OCI-LY3 (cell line): ENCODE results near the gene GNA12.
"Not testable (repeated sequence)": the region's sequence is repeated elsewhere in the genome, so short reads cannot be mapped to it uniquely, and the experiment has no call there.

Experiments
- H2AFZ ChIP-seq: fragments of 200-600, 300-600 bp; shearing (Covaris generic); 2 replicates; pipeline ENCODE4 v1.6.0; 2014; ENCODE audit warnings: antibody characterized with exemption, low read depth, low read length
- H3K27ac ChIP-seq: fragments of 200-600, 300-600 bp; sonication (generic); 2 replicates; pipeline ENCODE4 v1.5.1; 2014; ENCODE audit warnings: mild to moderate bottlenecking, low read length, moderate library complexity, mixed read lengths
- H3K27me3 ChIP-seq: fragments of 200-600, 300-600 bp; sonication (generic); 2 replicates; pipeline ENCODE4 v1.6.1; 2014; ENCODE audit warnings: low read depth, low read length, mixed read lengths
- H3K36me3 ChIP-seq: fragments of 200-600, 300-600 bp; sonication (generic); replicated peaks from 2 replicates; pipeline ENCODE3; 2014; ENCODE audit warnings: low read depth, low read length, mixed read lengths
- H3K4me1 ChIP-seq: fragments of 300-600, 200-600 bp; sonication (generic); 2 replicates; pipeline ENCODE4 v1.6.1; 2014; ENCODE audit warnings: low read length, mixed read lengths
- H3K4me2 ChIP-seq: fragments of 200-600, 300-600 bp; sonication (generic); 2 replicates; pipeline ENCODE4 v1.6.1; 2014; ENCODE audit warnings: low read length, mixed read lengths
- H3K4me3 ChIP-seq: fragments of 300-600, 200-600 bp; sonication (generic); 2 replicates; pipeline ENCODE4 v1.5.1; 2014; ENCODE audit warnings: antibody characterized with exemption, mild to moderate bottlenecking, low read length, moderate library complexity
- H3K79me2 ChIP-seq: fragments of 300-600, 200-600 bp; shearing (Covaris generic); 2 replicates; pipeline ENCODE4 v1.6.1; 2014; ENCODE audit warnings: mild to moderate bottlenecking, low read length, mixed read lengths
- H3K9ac ChIP-seq: fragments of 300-600, 200-600 bp; shearing (Covaris generic); 2 replicates; pipeline ENCODE4 v1.6.0; 2014; ENCODE audit warnings: mild to moderate bottlenecking, low read length, moderate library complexity
- H3K9me3 ChIP-seq: fragments of 200-600, 300-600 bp; shearing (Covaris generic); 2 replicates; pipeline ENCODE4 v1.6.1; 2014; ENCODE audit warnings: low read length, mixed read lengths; ENCODE audit not compliant: insufficient read depth
- H4K20me1 ChIP-seq: fragments of 200-600, 300-600 bp; sonication (generic); 2 replicates; pipeline ENCODE4 v1.6.1; 2016; ENCODE audit warnings: low read length, mixed read lengths; ENCODE audit not compliant: insufficient read depth
- CTCF ChIP-seq: fragments of 200-600, 300-600 bp; sonication (generic); IDR thresholded peaks from 2 replicates; pipeline ENCODE4 v1.5.1; 2014; ENCODE audit warnings: antibody characterized with exemption, low read length, low read depth
- EZH2phosphoT487 ChIP-seq: fragments of 200-600 bp; shearing (Covaris generic); IDR thresholded peaks from 2 replicates; pipeline ENCODE4 v1.6.1; 2018; ENCODE audit warnings: antibody characterized with exemption, mixed run types, low read depth

GNA12 gene

GRCh38 chr7:2737771-2738540 lies 106.2 kb downstream of the GNA12 start:
- Histone ChIP-seq H3K27ac (no peak overlapping the region), H3K9me3 (no peaks in the 10 kb centered on the region), H3K4me3 (no peak overlapping the region), H3K27me3 (no peaks in the 10 kb centered on the region), H3K4me2 (no peak overlapping the region), H3K79me2 (no peaks in the 10 kb centered on the region), H4K20me1 (no peaks in the 10 kb centered on the region), H3K4me1 (peaks cover 13% of the 10 kb centered on the region), H3K9ac (no peak overlapping the region), H2AFZ (no peak overlapping the region), H3K36me3 (peaks cover 4% of the 10 kb centered on the region)
- TF ChIP-seq CTCF = no peak
- TF ChIP-seq EZH2phosphoT487 = no peak

- H3K27ac ChIP-seq, H3K79me2 ChIP-seq, H3K27me3 ChIP-seq: not testable (repeated sequence)
Observed at GRCh38 chr7:2737005-2737743, 106.9 kb downstream of the GNA12 start.

GRCh38 chr7:2736411-2736914 lies 107.6 kb downstream of the GNA12 start:
- Histone ChIP-seq H3K27me3 (no peaks in the 10 kb centered on the region), H3K4me3 (no peak overlapping the region), H3K9me3 (no peaks in the 10 kb centered on the region), H4K20me1 (no peaks in the 10 kb centered on the region), H3K4me2 (no peak overlapping the region), H3K79me2 (no peaks in the 10 kb centered on the region), H3K4me1 (peaks cover 13% of the 10 kb centered on the region), H3K9ac (no peak overlapping the region), H3K36me3 (no peaks in the 10 kb centered on the region), H2AFZ (no peak overlapping the region), H3K27ac (no peak overlapping the region)
- no peak for TF ChIP-seq CTCF

More at GRCh38 chr7:2737005-2737743, 106.9 kb downstream of the GNA12 start:
- not testable (repeated sequence) for H3K9ac ChIP-seq, H3K9me3 ChIP-seq, H4K20me1 ChIP-seq, H3K36me3 ChIP-seq, H3K4me2 ChIP-seq, H2AFZ ChIP-seq, H3K4me3 ChIP-seq
- peaks cover 13% of the 10 kb centered on the region for H3K4me1 ChIP-seq

GRCh38 chr7:2735744-2736143 lies 108.4 kb downstream of the GNA12 start:
- no peak overlapping the region for H3K9ac ChIP-seq
- H3K79me2 ChIP-seq = no peaks in the 10 kb centered on the region
- no peak for TF ChIP-seq CTCF
- no peak for TF ChIP-seq EZH2phosphoT487
- peaks cover 6% of the 10 kb centered on the region for H3K4me1 ChIP-seq
- H3K27ac ChIP-seq = no peak overlapping the region
- H3K4me2 ChIP-seq = no peak overlapping the region
- peaks cover 2% of the 10 kb centered on the region for H3K36me3 ChIP-seq
- no peaks in the 10 kb centered on the region for H3K27me3 ChIP-seq
- no peaks in the 10 kb centered on the region for H3K9me3 ChIP-seq
- no peak overlapping the region for H3K4me3 ChIP-seq
- no peaks in the 10 kb centered on the region for H4K20me1 ChIP-seq
- no peak overlapping the region for H2AFZ ChIP-seq
